Peyer's patch (tissue), 4 donors: ENCODE results near the gene CDK5R2. TPM values are rescaled to one million over a fixed set of nuclear protein-coding genes. Genes with fewer than 3 reads are reported as not detected.

Experiments
- DNase-seq, 3 donors: peaks; one replicate each; pipeline ENCODE4 v3.0.0-alpha.2; 2017 to 2019
- H3K27ac ChIP-seq, 4 donors: fragments of 200-600 bp; sonication (generic); one replicate each; pipeline ENCODE4 v1.5.1; 2016 to 2019
- H3K27me3 ChIP-seq, 2 donors: fragments of 200-600 bp; sonication (generic); one replicate each; pipeline ENCODE4 v1.5.1; 2019
- H3K36me3 ChIP-seq, 3 donors: fragments of 200-600 bp; sonication (generic); one replicate each; pipeline ENCODE4 v1.5.1; 2016 to 2019
- H3K4me1 ChIP-seq, 4 donors: fragments of 200-600 bp; sonication (generic); one replicate each; pipeline ENCODE4 v1.5.1; 2016 to 2019
- H3K4me3 ChIP-seq, 4 donors: fragments of 200-600 bp; sonication (generic); 1 replicate in 3 of 4; 2 replicates in 1 of 4; pipeline ENCODE4 v1.5.1; 2016 to 2019; ENCODE audit warnings: mild to moderate bottlenecking in 1 of 4
- H3K9me3 ChIP-seq, 4 donors: fragments of 200-600 bp; sonication (generic); one replicate each; pipeline ENCODE4 v1.5.1; 2016 to 2019; ENCODE audit warnings: mild to moderate bottlenecking in 1 of 4
- POLR2A ChIP-seq, 2 donors: fragments of 450-650 bp; IDR thresholded peaks; one replicate each; pipeline ENCODE4 v1.5.1; 2017; ENCODE audit warnings: antibody characterized with exemption in 2 of 2, mild to moderate bottlenecking in 2 of 2, moderate library complexity in 2 of 2
- total RNA-seq, 4 donors: library from RNA; depleted of rRNA; stranded (reverse); fragments of >200 nt; gene quantifications; one replicate each; pipeline ENCODE4 v1.1.0, GENCODE V29; 2016
- TF ChIP-seq, protein P1 (sequence below), 6 experiments: fragments of 450-650 bp in 4 of 6; fragments of 200-600 bp in 2 of 6; sonication (generic) in 1 of 6; IDR thresholded peaks; one replicate each; pipeline ENCODE4 v1.5.1; 2017 to 2019; ENCODE audit warnings: antibody characterized with exemption in 6 of 6, mild to moderate bottlenecking in 3 of 6, moderate library complexity in 1 of 6

Gene CDK5R2
- total RNA-seq, 4 donors from 2014 or later: 0.54 to 1.1 (median 0.95) TPM; not detected in 1

DNA sequence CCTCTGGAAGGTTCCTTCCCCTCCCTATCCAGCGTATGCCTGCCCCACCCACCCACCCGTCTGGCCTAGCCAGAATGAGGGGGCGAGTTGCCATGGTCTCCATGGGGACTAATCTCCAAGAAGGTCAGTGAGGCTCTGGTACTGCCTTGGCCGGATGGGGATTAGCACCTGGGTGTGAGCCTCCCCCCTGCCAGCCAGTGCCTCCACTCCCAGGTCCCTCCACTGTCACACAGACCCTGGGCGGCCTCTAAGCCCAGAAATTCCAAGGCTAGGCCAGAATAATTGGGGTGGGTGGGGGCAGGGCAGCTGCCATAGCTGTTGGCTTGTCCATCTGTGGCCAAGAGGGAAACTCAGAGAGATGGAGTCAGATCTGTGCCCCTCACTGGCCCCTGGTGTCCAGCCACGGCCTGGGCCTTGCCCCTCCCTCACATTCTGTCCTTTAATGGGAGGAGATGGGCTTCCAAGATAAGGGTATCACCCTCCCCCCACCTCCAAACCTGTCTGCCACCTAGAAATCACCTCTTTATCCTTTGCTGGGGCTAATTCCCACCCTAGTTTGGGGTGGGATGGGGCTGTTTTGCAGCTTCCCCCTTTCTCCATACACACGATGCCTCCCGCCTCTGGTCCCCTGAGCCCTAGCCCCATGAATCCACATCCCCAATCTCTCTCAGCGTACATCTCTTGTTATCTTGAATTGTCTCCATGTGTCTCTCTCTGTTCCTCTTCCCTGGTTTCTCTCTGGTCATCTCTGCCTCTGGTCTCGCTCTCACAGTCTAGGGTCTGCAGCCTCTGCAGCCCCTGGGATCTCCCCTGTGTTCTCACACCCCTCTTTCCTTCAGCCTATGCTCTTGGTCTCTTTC, 39.8 kb downstream of the CDK5R2 start:
- Histone ChIP-seq H3K36me3 (no peaks in the 10 kb centered on the region), H3K27me3 (peaks cover 0 to 33% of the 10 kb centered on the region in 2 donors), H3K4me1 (peaks cover 3 to 31% (median 25%) of the 10 kb centered on the region in 4 donors), H3K4me3 (no peak overlapping the region), H3K27ac (peak overlapping the region in 1 of 4 donors; percentile 91), H3K9me3 (no peaks in the 10 kb centered on the region)
- DNase-seq: no peak
- no peak for TF ChIP-seq POLR2A (IDR thresholded peaks at IDR 0.05)
- TF ChIP-seq, protein P1, sequence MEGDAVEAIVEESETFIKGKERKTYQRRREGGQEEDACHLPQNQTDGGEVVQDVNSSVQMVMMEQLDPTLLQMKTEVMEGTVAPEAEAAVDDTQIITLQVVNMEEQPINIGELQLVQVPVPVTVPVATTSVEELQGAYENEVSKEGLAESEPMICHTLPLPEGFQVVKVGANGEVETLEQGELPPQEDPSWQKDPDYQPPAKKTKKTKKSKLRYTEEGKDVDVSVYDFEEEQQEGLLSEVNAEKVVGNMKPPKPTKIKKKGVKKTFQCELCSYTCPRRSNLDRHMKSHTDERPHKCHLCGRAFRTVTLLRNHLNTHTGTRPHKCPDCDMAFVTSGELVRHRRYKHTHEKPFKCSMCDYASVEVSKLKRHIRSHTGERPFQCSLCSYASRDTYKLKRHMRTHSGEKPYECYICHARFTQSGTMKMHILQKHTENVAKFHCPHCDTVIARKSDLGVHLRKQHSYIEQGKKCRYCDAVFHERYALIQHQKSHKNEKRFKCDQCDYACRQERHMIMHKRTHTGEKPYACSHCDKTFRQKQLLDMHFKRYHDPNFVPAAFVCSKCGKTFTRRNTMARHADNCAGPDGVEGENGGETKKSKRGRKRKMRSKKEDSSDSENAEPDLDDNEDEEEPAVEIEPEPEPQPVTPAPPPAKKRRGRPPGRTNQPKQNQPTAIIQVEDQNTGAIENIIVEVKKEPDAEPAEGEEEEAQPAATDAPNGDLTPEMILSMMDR (IDR thresholded peaks at IDR 0.05): no peak

DNA sequence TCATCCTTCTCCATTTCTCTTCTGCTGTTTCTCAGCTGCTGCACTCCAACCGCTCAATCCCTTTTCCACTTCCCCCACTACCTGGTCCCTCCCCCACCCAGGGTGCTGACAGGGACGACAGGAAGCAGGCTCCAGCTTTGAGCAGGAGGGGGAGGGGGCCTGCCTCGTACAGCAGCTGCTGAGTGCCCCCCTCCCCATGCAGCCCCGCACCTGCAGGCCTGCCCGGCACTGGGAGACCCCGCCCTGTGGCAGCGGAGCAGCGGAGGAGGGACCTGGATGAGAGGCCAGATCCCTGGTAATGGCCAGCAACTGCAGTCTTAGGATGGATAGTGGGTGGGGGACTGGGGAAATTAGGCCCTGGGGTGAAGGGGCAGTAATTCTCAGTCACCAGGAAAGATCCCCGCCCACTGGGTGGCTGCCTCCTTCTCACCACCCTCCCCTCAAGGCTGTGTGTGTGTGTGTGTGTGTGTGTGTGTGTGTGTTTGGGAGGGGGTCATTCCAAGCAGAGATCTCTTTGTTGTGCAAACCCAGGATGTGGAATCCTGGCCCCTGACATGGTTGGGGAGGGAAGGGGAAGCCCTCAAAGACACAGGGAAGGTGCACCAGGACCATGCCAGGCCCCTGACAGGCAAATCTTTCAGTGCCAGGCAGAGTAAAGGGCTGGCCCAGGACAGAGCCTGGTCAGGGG, 40.6 kb downstream of the CDK5R2 start:
- TF ChIP-seq, protein P1 (IDR thresholded peaks at IDR 0.05): no peak
- no peak for TF ChIP-seq POLR2A (IDR thresholded peaks at IDR 0.05)
- DNase-seq: no peak
- peak overlapping the region in 2 of 4 donors; percentile 80 to 91 for H3K27ac ChIP-seq
- H3K4me3 ChIP-seq: peak overlapping the region in 2 of 4 donors; percentile 48 to 60
- no peaks in the 10 kb centered on the region for H3K9me3 ChIP-seq
- peaks cover 0 to 29% of the 10 kb centered on the region in 2 donors for H3K27me3 ChIP-seq
- H3K4me1 ChIP-seq: peaks cover 3 to 30% (median 25%) of the 10 kb centered on the region in 4 donors
- H3K36me3 ChIP-seq: no peaks in the 10 kb centered on the region

DNA sequence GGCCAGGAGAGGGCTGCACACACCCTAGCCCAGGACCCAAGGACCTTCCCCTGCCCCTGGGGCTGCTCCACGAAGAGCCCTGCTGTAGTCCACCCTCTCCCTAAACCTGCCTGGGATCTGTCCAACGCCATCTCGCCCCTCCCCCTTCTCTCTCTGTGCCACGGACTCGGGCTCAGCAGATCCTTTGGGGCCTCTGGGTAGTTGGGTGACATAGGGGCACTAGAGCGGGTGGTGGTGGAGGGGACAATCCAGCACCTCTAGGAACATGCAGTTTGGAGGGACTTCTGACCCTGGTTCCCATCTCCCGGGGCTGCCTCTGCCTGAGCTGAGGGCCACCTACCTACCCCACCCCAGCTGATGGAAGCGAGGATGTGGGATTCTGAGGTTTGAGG, 41.1 kb downstream of the CDK5R2 start:
- peak overlapping the region in 3 of 4 donors; percentile 53 to 91 (median 80) for H3K27ac ChIP-seq

DNA sequence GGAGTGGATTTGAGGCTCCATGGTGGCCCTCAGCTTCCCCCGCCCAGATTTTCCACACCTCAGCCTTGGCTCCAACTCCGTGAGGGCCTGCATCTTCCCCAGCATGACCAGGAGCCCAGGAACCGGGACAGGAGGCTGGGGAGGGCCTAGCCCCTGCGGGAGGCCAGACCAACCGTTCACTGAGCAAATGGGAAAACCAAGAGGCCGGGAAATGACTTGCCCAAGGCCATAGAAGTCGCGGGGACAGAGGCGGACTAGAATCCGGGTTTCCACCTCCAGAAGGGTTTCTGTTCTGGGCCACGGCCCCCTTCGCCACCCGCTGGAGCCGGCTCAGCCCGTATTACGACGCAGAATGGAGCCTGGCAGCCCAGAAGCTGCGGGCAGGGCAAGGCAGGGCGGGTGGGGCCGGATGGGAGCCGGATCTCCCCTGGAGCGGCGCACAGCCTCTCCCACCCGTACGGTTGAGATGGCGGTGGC, 41.7 kb downstream of the CDK5R2 start:
- Histone ChIP-seq H3K4me3 (peak overlapping the region; percentile 24 to 60 (median 40)), H3K27ac (peak overlapping the region in 3 of 4 donors; percentile 53 to 91 (median 80)), H3K4me1 (peaks cover 3 to 28% (median 22%) of the 10 kb centered on the region in 4 donors), H3K36me3 (no peaks in the 10 kb centered on the region), H3K27me3 (peaks cover 0 to 21% of the 10 kb centered on the region in 2 donors), H3K9me3 (no peaks in the 10 kb centered on the region)
- DNase-seq: peak in 1 of 3 donors; percentile 63
- TF ChIP-seq, protein P1 (IDR thresholded peaks at IDR 0.05): no peak

More for the DNA sequence above, 41.1 kb downstream of the CDK5R2 start:
- peaks cover 0 to 24% of the 10 kb centered on the region in 2 donors for H3K27me3 ChIP-seq
- peak overlapping the region in 2 of 4 donors; percentile 48 to 60 for H3K4me3 ChIP-seq
- no peak for DNase-seq
- TF ChIP-seq, protein P1 (IDR thresholded peaks at IDR 0.05): no peak
- no peak for TF ChIP-seq POLR2A (IDR thresholded peaks at IDR 0.05)
- H3K36me3 ChIP-seq: no peaks in the 10 kb centered on the region
- peaks cover 3 to 30% (median 25%) of the 10 kb centered on the region in 4 donors for H3K4me1 ChIP-seq
- no peaks in the 10 kb centered on the region for H3K9me3 ChIP-seq

DNA sequence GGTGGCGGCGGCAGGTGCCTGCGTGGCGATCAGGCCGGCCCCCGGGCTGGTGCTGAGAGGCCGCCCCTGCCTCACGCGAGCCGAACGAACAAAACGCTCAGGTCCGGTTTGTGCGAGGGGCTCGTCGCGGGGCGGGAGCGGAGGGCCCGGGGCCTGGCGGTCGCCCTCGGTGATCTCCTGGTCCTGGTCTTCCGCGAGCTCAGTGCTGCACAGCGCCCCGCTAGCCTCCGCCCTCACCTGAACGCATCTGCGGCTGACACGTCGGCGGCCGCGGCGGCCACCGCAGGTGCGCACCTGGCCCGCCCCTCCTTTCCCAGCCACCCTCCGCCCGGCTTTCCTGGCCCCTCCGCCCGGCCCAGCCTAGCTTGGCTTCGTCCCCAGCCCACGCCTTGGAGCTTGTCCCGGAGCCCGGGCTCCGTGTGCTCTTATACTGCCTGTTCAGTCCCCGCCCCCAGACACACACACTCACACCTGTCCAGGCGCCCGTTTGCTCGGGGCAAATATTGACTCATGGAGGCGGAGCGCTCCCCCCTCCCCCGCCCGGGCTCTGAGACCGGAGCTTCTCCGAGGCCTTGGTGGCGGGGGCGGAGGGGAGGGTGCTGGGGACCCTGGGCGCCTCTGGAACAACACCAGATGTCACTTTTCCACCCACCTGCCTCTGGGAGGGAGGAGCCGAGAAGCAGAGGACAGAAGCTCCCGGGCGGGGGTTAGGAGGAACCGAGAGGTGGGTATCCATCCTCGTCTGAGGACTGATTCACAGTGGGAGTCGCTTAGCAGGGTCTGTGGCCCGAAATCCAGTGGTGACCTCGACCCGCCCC, 42.3 kb downstream of the CDK5R2 start:
- H3K36me3 ChIP-seq: no peaks in the 10 kb centered on the region
- peaks cover 0 to 21% of the 10 kb centered on the region in 2 donors for H3K27me3 ChIP-seq
- TF ChIP-seq, protein P1 (IDR thresholded peaks at IDR 0.05): peak in 1 of 6 experiments; percentile 6
- TF ChIP-seq POLR2A (IDR thresholded peaks at IDR 0.05): peak; percentile 96 to 97
- peak overlapping the region; percentile 24 to 60 (median 40) for H3K4me3 ChIP-seq
- peak in 2 of 3 donors; percentile 92 to 94 for DNase-seq
- peak overlapping the region in 3 of 4 donors; percentile 55 to 91 (median 80) for H3K27ac ChIP-seq
- no peaks in the 10 kb centered on the region for H3K9me3 ChIP-seq
- H3K4me1 ChIP-seq: peaks cover 3 to 21% (median 18%) of the 10 kb centered on the region in 4 donors
